ENCODE data around the gene PIEZO1.
A peak's percentile ranks its signal among the peaks of the same experiment; 100 is the strongest.

PIEZO1 gene

DNA sequence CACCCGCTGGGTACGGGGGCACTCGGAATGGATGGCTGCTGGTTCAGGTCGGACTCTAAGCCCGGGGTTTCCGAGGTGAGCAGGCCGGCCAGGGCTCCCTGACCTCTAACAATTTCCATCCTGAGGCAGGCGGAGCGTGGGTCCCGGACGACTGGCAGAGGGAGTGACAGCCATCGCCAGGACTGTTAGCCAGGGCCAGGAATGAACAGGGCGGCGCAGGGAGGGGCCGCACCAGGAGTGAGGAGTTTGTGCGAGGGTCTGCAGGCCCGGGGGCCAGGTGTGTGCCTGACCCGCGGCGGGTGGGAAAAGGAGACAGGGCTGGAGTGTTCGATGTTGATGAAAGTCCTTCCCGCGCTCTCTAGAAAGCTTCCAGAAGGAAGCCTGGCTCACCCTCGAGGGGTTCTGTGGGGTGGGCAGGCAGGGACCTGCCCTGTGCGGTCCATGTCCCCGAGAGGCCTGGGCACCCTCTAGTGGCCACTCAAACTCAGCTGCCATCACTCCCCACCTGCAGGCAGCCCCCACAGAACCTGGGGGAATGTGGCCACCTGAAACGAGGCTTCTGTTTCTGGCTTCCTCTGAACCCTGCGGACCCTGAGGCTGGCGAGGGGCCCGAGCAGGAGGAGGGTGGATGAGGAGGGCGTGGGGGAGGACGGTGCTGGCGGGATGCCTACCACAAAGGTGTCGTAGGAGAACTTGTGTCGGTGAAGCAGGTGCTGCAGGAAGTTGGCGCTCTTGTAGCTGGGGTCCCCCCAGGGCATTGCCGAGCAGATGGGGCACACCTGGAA lies 87.0 kb downstream of the PIEZO1 start:
- no peak for DNase-seq (ENCODE audit: low spot score)
- TF ChIP-seq, protein P1, sequence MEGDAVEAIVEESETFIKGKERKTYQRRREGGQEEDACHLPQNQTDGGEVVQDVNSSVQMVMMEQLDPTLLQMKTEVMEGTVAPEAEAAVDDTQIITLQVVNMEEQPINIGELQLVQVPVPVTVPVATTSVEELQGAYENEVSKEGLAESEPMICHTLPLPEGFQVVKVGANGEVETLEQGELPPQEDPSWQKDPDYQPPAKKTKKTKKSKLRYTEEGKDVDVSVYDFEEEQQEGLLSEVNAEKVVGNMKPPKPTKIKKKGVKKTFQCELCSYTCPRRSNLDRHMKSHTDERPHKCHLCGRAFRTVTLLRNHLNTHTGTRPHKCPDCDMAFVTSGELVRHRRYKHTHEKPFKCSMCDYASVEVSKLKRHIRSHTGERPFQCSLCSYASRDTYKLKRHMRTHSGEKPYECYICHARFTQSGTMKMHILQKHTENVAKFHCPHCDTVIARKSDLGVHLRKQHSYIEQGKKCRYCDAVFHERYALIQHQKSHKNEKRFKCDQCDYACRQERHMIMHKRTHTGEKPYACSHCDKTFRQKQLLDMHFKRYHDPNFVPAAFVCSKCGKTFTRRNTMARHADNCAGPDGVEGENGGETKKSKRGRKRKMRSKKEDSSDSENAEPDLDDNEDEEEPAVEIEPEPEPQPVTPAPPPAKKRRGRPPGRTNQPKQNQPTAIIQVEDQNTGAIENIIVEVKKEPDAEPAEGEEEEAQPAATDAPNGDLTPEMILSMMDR (IDR thresholded peaks at IDR 0.05; ENCODE audit: borderline replicate concordance, control extremely low read depth, extremely low read depth, insufficient read depth, missing control alignments): peak; percentile 28
- in situ Hi-C loops (cut with MboI; ENCODE audit: low sequenced_read_pairs, unreplicated experiment): no loop called here

DNA sequence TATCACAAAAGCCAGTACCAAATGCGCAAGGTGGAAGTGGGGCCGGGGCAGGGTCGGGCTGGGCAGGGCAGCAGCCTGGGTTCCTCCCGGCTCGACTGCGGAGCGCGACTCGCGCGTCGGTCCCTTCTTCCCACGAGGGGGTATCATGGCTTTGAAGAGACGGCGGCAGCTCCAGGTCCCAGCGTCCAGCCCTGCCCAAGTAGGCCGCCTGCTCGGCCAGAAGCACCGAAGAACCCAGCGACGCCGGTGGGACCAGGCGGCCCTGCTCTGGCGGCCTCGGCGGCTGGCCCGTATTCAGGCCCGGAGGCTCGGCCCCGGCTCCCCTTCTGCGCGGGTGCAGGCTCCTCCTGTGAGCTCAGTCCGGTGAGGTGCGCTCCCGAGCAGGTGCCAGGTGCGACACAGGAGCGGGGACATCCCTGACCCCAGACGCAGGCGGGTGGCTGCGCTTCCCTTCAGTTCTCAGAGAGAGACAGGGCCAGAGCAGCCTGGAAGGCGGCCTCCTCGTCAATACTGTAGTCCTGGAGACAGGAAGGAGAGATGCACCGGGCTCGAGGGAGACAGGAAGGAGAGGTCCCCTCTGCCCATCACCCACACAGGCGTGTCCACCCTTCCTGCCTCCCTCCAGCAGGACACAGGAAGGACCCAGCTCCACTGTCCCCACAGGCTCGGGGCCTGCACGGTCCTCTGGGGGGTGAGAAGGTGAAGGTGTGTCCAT lies 87.7 kb downstream of the PIEZO1 start:
- in situ Hi-C loops (cut with MboI; ENCODE audit: low sequenced_read_pairs, unreplicated experiment): no loop called here
- TF ChIP-seq, protein P1 (IDR thresholded peaks at IDR 0.05; ENCODE audit: borderline replicate concordance, control extremely low read depth, extremely low read depth, insufficient read depth, missing control alignments): no peak

DNA sequence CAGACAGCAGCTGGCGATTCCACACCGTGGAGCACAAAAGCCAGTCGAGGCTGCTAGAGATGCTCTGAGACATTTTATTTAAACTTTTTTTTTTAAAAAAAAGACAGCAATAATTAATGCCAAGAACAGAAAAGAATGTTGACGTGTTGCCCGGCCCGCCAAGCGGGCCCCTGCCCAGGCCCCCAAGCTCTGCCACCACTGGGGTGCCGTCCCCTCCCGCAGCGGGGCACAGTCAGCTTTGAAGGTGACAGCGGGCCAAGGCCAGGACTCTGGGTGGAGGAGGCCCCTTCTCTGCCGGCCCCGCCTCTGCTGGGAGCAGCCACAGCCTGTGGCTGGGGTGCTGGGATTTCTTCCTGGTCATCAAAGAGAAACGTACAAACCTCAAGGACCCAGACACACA lies 88.6 kb downstream of the PIEZO1 start:
- DNase-seq (ENCODE audit: low spot score): no peak
- in situ Hi-C loops (cut with MboI; ENCODE audit: low sequenced_read_pairs, unreplicated experiment): no loop called here
- TF ChIP-seq, protein P1 (IDR thresholded peaks at IDR 0.05; ENCODE audit: borderline replicate concordance, control extremely low read depth, extremely low read depth, insufficient read depth, missing control alignments): no peak

More for the DNA sequence above, 87.7 kb downstream of the PIEZO1 start:
- no peak for DNase-seq (ENCODE audit: low spot score)

DNA sequence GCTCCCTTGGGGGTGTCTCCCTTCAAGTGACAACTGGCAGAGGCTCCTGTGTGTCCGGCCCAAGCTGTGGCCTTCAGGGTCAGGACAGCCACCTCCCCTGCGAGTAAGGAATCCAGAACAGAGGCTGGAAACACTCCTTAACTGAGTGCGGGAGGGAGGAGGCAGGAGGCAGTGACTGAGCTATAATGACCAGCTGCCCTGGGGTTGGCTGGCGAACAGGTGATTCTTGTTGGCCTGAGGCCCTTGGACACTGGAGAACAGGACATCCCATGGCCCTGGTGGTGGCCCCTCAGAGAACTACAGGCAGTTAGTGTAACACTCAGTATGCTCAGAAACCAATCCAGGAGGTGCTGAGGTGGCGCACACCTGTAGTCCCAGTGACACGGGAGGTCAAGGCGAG lies 89.3 kb downstream of the PIEZO1 start:
- DNase-seq (ENCODE audit: low spot score): no peak
- in situ Hi-C loops (cut with MboI; ENCODE audit: low sequenced_read_pairs, unreplicated experiment): no loop called here
- TF ChIP-seq, protein P1 (IDR thresholded peaks at IDR 0.05; ENCODE audit: borderline replicate concordance, control extremely low read depth, extremely low read depth, insufficient read depth, missing control alignments): no peak

DNA sequence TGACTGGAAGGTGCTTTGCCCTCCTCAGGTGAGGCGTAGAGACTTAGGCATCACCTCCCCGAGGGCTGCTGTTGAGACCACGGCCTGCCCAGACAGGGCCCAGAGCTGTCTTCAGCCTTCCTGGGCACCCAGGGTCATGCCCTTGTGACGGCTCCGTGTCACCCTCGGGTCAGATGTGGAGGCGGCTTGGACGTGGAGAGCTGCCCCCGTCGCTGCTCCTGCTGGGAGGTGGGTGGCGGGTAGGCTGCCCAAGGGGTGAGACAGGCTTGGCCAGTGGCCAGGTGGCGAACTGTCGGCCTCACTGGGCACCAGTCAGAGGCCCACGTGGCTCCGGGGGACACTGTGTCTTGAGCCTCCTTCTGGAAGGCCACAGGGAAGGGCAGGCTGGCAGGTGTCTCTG lies 89.8 kb downstream of the PIEZO1 start:
- no peak for DNase-seq (ENCODE audit: low spot score)
- in situ Hi-C loops (cut with MboI; ENCODE audit: low sequenced_read_pairs, unreplicated experiment): no loop called here
- TF ChIP-seq, protein P1 (IDR thresholded peaks at IDR 0.05; ENCODE audit: borderline replicate concordance, control extremely low read depth, extremely low read depth, insufficient read depth, missing control alignments): no peak

DNA sequence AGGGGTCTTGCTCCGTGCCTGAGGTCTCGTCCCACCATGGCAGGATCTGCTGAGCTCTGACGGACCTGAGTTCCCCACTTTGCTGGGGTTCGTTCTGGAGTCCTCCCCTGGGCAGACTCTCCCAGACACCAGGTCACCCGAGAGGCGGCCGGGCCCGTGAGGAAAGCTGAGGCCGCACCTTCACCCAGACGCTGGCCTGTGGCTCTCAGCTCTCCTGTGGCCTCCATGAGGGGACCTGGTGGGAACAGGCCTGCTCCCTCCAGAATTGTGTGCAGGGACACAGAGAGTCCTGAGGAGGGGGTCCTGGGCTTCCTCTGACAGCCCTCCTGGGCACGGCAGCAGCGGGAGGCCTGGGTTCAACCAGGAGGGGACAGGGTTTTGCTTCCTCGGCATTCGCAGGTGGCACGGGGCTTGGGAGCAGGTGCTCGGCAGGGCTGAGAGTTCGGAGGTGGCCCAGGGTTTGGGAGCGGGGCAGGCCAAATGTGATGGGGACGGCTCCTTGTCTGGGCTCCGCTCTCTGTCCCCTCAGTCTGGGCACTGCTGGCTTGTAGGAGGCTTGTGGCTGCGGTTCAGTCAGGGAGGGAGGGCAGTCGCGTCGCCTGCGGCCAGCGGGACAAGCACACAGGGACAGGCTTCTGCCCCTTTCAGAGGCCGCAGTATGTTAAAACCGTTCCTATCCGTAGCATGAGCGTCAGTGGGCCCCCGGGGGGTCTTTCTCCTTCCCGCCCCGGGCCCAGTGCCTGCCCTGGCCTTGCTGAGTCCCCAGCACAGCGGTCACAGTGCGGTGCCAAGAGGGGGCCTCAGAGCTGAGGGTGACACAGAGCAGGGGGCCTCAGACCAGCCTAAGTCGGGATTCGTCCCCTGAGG lies 90.6 kb downstream of the PIEZO1 start:
- TF ChIP-seq, protein P1 (IDR thresholded peaks at IDR 0.05; ENCODE audit: borderline replicate concordance, control extremely low read depth, extremely low read depth, insufficient read depth, missing control alignments): no peak
- in situ Hi-C loops (cut with MboI; ENCODE audit: low sequenced_read_pairs, unreplicated experiment): no loop called here
- DNase-seq (ENCODE audit: low spot score): no peak

Measured in GM13976 (cell line).